Measurements from ENCODE around the gene ACSM4. TPM values are rescaled to one million over a fixed set of nuclear protein-coding genes. Genes with fewer than 3 reads are reported as not detected.

ACSM4 gene
- total RNA-seq, 1 experiment from 2014 or later = not detected

- Histone ChIP-seq H3K4me1 (ENCODE audit: insufficient read depth, low read length) (no peaks in the 10 kb centered on the region), H3K9ac (ENCODE audit: low read length) (no peak overlapping the region), H3K4me3 (ENCODE audit: low read length) (no peak overlapping the region), H3K27me3 (ENCODE audit: low read length) (peaks cover 49% of the 10 kb centered on the region), H3K9me3 (ENCODE audit: low read length) (no peaks in the 10 kb centered on the region), H3K79me2 (ENCODE audit: low read length) (no peaks in the 10 kb centered on the region), H3K4me2 (ENCODE audit: low read length) (no peak overlapping the region), H3K27ac (ENCODE audit: low read length) (no peak overlapping the region), H3F3A (ENCODE audit: low read length, unreplicated experiment) (no peaks in the 10 kb centered on the region), H3K9me2 (replicated peaks; ENCODE audit: low read length) (no peaks in the 10 kb centered on the region), H3K36me3 (ENCODE audit: low read depth, low read length) (no peaks in the 10 kb centered on the region), H4K20me1 (ENCODE audit: low read length) (no peaks in the 10 kb centered on the region), H2AFZ (ENCODE audit: low read length) (no peak overlapping the region)
- no TSS peak for BruUV-seq (replicated peaks)
- ATAC-seq (no peak), DNase-seq (no peak)
- intact Hi-C loops (cut with micrococcal nuclease) = no loop called here
- POLR2A ChIA-PET (ENCODE audit: unreplicated experiment) = no interaction called here
- TF ChIP-seq, protein P1, sequence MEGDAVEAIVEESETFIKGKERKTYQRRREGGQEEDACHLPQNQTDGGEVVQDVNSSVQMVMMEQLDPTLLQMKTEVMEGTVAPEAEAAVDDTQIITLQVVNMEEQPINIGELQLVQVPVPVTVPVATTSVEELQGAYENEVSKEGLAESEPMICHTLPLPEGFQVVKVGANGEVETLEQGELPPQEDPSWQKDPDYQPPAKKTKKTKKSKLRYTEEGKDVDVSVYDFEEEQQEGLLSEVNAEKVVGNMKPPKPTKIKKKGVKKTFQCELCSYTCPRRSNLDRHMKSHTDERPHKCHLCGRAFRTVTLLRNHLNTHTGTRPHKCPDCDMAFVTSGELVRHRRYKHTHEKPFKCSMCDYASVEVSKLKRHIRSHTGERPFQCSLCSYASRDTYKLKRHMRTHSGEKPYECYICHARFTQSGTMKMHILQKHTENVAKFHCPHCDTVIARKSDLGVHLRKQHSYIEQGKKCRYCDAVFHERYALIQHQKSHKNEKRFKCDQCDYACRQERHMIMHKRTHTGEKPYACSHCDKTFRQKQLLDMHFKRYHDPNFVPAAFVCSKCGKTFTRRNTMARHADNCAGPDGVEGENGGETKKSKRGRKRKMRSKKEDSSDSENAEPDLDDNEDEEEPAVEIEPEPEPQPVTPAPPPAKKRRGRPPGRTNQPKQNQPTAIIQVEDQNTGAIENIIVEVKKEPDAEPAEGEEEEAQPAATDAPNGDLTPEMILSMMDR (conservative IDR thresholded peaks at IDR 0.05; ENCODE audit: low read depth, low read length) = no peak
- no peak for TF ChIP-seq EZH2 (IDR thresholded peaks at IDR 0.05; ENCODE audit: low read length, unreplicated experiment)
- CTCF ChIA-PET = no interaction called here
These were observed 6.0 kb upstream of the ACSM4 start for GRCh38 chr12:7297865-7298264.

DNA sequence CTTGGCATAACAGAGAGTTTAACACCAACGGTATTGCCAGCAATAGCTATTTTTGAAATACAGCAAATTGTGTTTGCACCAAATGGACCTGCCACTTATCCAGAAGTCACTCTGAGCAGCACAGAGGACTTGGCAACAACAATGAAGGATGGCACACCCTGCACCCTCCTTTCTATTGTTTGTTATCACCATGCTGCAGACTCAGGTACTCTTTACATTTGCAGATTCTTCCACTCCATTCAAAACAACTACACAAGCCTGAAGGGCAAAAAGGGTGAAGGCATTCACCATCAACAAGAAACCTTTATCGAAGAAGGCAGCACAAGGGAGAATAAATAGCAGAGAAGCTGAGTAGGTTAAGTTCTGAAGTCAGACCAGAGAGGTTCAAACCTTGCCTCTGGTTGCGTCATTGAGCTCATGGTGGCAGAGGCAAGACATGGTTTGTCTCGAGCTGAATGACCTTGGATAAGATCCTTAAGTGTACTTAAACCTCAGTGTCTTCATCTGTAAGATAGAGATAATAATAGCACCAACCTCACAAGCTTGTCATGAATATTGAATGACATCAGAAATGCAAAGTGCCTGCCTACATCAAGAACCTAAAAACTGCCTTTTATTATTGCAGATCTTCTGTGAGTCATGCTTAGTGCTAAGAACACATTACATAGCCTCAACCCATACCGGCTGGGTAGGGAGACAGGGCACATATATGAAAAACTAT is 1.4 kb upstream of the ACSM4 start:
- TF ChIP-seq EZH2phosphoT487 (IDR thresholded peaks at IDR 0.05; ENCODE audit: borderline replicate concordance, low read length) (no peak), EZH2 (IDR thresholded peaks at IDR 0.05; ENCODE audit: low read length, unreplicated experiment) (no peak)
- TF ChIP-seq, protein P1 (conservative IDR thresholded peaks at IDR 0.05; ENCODE audit: low read depth, low read length) = no peak

GRCh38 chr12:7303230-7303629 is 642 bp upstream of the ACSM4 start:
- TF ChIP-seq EZH2phosphoT487 (IDR thresholded peaks at IDR 0.05; ENCODE audit: borderline replicate concordance, low read length) (no peak), EZH2 (IDR thresholded peaks at IDR 0.05; ENCODE audit: low read length, unreplicated experiment) (no peak)
- TF ChIP-seq, protein P1 (conservative IDR thresholded peaks at IDR 0.05; ENCODE audit: low read depth, low read length) = no peak
- no TSS peak for BruUV-seq (replicated peaks)
- H3K27ac ChIP-seq (ENCODE audit: low read length) = no peak overlapping the region
- intact Hi-C loops (cut with micrococcal nuclease) = no loop called here
- H4K20me1 ChIP-seq (ENCODE audit: low read length) = no peaks in the 10 kb centered on the region
- POLR2A ChIA-PET (ENCODE audit: unreplicated experiment) = no interaction called here
- H3F3A ChIP-seq (ENCODE audit: low read length, unreplicated experiment) = no peaks in the 10 kb centered on the region
- H3K36me3 ChIP-seq (ENCODE audit: low read depth, low read length) = no peaks in the 10 kb centered on the region
- no peaks in the 10 kb centered on the region for H3K79me2 ChIP-seq (ENCODE audit: low read length)
- no peak overlapping the region for H3K4me3 ChIP-seq (ENCODE audit: low read length)
- H3K4me2 ChIP-seq (ENCODE audit: low read length) = no peak overlapping the region
- peaks cover 50% of the 10 kb centered on the region for H3K27me3 ChIP-seq (ENCODE audit: low read length)
- CTCF ChIA-PET = no interaction called here
- no peaks in the 10 kb centered on the region for H3K9me3 ChIP-seq (ENCODE audit: low read length)
- no peak overlapping the region for H3K9ac ChIP-seq (ENCODE audit: low read length)
- DNase-seq (no peak), ATAC-seq (no peak)
- no peaks in the 10 kb centered on the region for H3K9me2 ChIP-seq (replicated peaks; ENCODE audit: low read length)
- no peaks in the 10 kb centered on the region for H3K4me1 ChIP-seq (ENCODE audit: insufficient read depth, low read length)
- H2AFZ ChIP-seq (ENCODE audit: low read length) = no peak overlapping the region

More for the DNA sequence above, 1.4 kb upstream of the ACSM4 start:
- no peaks in the 10 kb centered on the region for H3K9me3 ChIP-seq (ENCODE audit: low read length)
- intact Hi-C loops (cut with micrococcal nuclease) = no loop called here
- no peaks in the 10 kb centered on the region for H3K4me1 ChIP-seq (ENCODE audit: insufficient read depth, low read length)
- H3K79me2 ChIP-seq (ENCODE audit: low read length) = no peaks in the 10 kb centered on the region
- no peak for DNase-seq
- H3K27me3 ChIP-seq (ENCODE audit: low read length) = peaks cover 57% of the 10 kb centered on the region
- no peak overlapping the region for H2AFZ ChIP-seq (ENCODE audit: low read length)
- no peaks in the 10 kb centered on the region for H3F3A ChIP-seq (ENCODE audit: low read length, unreplicated experiment)
- H3K4me3 ChIP-seq (ENCODE audit: low read length) = no peak overlapping the region
- ChIA-PET POLR2A (ENCODE audit: unreplicated experiment) (no interaction called here), CTCF (no interaction called here)
- BruUV-seq (replicated peaks) = no TSS peak
- no peak overlapping the region for H3K9ac ChIP-seq (ENCODE audit: low read length)
- H3K9me2 ChIP-seq (replicated peaks; ENCODE audit: low read length) = no peaks in the 10 kb centered on the region
- H4K20me1 ChIP-seq (ENCODE audit: low read length) = no peaks in the 10 kb centered on the region
- H3K36me3 ChIP-seq (ENCODE audit: low read depth, low read length) = no peaks in the 10 kb centered on the region
- no peak overlapping the region for H3K4me2 ChIP-seq (ENCODE audit: low read length)
- H3K27ac ChIP-seq (ENCODE audit: low read length) = no peak overlapping the region
- no peak for ATAC-seq
